T follicular helper cell (primary cell): Measurements from ENCODE around the gene LAMA5.
A peak's percentile ranks its signal among the peaks of the same experiment; 100 is the strongest.

Source experiments
- DNase-seq: peaks from one replicate; pipeline ENCODE4 v3.0.0-alpha.2; 2020; ENCODE audit warnings: low read depth
- total RNA-seq, 2 experiments: gene quantifications; one replicate each; lab custom pipeline; 2026; lab: John Stamatoyannopoulos, UW

The LAMA5 gene, protein sequence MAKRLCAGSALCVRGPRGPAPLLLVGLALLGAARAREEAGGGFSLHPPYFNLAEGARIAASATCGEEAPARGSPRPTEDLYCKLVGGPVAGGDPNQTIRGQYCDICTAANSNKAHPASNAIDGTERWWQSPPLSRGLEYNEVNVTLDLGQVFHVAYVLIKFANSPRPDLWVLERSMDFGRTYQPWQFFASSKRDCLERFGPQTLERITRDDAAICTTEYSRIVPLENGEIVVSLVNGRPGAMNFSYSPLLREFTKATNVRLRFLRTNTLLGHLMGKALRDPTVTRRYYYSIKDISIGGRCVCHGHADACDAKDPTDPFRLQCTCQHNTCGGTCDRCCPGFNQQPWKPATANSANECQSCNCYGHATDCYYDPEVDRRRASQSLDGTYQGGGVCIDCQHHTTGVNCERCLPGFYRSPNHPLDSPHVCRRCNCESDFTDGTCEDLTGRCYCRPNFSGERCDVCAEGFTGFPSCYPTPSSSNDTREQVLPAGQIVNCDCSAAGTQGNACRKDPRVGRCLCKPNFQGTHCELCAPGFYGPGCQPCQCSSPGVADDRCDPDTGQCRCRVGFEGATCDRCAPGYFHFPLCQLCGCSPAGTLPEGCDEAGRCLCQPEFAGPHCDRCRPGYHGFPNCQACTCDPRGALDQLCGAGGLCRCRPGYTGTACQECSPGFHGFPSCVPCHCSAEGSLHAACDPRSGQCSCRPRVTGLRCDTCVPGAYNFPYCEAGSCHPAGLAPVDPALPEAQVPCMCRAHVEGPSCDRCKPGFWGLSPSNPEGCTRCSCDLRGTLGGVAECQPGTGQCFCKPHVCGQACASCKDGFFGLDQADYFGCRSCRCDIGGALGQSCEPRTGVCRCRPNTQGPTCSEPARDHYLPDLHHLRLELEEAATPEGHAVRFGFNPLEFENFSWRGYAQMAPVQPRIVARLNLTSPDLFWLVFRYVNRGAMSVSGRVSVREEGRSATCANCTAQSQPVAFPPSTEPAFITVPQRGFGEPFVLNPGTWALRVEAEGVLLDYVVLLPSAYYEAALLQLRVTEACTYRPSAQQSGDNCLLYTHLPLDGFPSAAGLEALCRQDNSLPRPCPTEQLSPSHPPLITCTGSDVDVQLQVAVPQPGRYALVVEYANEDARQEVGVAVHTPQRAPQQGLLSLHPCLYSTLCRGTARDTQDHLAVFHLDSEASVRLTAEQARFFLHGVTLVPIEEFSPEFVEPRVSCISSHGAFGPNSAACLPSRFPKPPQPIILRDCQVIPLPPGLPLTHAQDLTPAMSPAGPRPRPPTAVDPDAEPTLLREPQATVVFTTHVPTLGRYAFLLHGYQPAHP (N-terminal part only)
- 0.56 to 0.66 reads per million in 2 experiments for total RNA-seq

DNA sequence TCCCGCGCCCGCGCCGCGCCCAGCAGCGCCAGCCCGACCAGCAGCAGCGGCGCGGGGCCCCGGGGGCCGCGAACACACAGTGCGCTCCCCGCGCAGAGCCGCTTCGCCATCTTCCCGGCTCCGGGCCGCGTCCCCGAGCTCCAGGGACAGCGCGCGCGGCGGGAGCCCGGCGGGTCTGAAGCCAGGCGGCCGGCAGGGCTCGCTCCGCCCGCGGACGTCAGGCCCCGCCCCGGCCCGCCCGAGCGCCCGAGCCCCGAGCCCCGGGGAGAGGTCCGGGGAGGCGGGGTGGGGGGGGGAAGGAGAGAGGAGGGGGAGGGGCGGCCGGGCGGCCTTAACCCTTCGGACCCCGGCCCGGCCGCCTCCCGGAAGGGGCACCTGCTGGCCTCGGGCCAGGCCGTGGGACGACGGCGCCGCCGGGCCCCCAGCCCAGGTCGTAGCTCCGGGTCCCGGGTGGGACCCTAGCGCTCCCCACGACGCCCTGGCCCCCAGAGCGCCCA is at the start of gene LAMA5:
LAMA5 (minus strand) TSS at position 177 of the 497 bp plus-strand sequence; CDS start at position 110, 67 bp downstream.
- no peak for DNase-seq

DNA sequence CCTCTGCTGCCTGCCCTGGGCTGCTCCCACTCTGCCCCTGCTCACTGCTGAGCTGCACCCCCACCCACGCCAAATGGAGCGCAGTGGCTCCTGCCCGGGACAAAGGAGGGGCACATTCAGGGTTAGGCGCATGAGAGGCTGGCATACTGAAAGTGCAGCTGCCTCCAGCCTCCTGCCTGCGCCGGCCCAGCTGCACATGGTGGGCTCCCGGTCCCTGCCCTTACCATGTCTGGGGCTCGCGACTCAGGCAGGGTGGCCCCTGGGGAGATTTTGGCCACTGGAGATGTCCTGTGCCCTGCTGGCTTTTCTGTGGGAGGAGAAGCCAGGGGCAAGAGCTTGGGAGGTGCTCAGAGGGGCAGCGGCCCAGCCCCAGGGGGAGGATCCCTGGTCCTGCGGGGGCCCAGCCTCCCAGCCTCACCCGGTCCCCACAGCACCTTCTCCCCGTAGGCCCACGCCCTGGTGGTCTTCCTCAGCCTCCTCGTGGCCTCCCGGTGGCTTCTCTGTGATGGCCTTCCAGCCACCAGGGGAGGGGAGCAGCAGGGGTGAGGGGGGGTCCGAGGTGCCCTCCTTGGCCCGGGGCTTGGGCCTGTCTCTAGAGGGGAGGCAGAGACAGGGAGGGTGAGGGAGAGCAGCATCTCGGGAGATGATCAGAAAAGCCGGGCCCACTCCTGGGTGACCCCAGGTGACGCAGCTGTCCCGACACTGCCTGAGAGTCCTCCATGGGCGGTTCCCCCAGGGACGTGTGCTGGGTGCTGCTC is 48.4 kb upstream of the LAMA5 start:
- DNase-seq, result no peak

DNA sequence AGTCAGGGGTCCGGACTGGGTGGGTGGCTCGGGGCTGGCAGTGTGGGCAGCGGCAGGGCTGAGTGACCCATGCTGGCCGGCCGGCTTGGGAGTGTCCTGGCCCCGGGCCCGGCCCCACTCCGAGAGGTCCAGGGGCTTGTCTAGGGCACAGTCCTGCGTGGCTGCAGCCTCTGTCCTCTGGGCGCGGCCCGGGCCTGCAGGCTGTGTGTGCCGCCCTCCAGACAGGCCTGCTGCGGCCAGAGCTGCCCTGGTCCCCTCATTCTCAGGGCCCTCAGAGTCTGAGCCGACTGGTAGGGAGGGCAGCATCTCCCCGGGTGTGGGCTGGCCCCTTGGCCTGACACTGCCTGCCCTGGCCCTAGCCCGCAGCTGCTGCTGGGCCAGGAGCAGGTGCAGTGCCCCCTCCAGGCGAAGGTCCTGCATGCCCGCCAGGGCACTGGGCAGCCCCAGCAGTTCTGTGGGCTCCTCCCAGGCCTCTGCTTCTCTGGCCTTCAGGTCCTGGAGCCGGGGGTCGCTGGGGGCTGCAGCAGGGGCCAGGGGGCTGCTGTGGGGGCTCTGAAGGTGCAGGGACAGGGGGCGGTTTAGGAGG is 46.9 kb upstream of the LAMA5 start:
- no peak for DNase-seq

DNA sequence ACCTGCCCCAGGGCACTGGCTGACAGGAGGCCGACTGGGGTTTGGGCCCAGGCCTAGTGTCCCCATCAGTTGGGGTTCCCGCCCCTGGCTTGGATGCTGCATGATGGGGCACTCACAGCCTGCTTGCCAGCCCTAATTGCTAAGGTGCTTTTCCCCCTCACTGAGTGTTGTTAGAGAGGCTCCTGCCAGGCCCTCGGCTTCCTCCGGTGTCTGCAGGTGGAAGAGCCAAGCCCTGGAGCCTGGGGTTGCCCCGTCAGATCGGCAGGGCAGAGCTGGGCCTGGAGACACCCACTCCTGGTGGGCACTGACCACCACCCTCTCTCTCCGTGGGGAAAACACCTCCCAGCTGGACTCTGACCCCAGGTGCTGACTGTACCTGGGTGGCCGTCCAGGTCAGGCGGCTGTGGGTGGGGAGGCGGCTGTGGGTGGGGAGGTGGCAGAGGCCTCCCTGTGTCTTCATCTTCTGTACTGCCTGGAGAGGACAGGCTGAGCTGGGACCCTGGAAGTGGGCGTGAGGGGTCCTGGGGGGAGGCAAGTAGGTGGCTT is 46.0 kb upstream of the LAMA5 start:
- DNase-seq, result no peak

DNA sequence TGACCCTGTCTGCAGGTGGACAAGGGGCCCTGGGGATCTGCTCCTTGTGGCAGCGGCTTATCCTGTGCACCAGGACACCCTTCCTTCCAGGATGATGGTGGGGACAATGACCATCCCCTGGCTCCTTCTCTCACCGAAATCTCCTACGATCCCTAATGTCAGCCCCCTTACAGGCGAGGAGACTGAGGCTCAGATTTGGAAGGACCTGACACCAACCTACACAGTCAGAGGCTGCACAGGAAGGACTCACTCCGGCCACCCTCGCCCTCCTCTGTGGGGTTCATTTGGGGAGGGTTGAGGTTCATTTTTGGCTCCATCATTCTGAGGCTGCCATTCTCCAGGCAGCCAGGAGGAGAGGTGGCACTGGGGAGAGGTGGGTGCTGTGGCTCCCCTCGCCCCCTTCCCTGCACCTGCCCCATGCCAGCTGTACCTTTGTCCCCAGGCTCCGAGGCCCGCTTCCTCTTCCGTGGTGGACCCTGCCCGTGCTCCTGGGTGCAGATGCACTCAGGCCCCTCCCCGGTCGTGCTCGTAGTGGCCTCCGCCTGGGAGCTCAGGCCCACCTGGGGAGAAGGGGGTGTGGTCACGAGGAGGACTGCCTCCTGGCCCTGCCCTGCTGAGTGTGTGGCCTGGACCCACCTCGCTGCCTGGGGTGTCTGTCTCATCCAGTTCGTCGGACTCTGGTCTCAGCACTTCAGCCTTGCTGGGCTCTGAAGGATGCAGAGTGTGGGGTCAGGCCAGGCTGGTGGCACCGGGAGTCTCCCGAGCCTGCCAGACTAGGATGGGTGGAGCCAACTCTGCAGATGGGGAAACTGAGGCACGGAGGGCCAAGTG is 45.3 kb upstream of the LAMA5 start:
- no peak for DNase-seq

DNA sequence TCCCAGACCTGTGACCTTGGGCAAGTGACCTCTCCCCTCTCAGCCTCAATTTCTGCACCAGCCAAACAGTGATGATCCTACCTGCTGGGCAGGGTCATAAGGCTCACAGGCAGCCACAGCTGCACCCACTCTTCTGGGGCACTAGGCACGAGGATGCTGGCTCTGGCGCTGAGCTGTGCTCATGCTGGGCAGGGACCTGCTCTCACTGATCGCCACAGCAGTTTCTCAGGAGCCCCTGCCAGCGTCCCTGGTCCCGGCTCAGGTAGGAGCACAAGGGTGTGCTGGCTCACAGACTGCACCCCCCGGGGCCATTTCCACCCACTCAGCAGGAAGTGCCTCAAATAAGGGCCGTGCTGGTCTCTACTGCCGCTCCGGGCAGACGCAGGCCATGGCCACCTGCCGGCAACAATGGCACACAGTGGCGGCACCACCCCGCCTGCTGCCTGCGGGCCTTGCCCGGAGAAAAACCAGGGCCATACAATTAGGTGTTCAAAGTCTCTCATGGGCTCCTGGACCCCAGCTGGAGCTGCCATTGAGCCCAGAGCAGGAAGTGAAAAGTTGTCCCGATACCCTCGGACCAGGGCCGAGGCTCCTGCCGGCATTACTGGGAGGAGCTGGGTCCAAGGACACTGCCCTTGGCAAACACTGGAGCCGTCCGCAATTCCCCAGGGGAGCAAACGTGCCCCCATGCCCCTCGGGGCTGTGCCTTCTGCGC is 44.5 kb upstream of the LAMA5 start:
- DNase-seq, result no peak

DNA sequence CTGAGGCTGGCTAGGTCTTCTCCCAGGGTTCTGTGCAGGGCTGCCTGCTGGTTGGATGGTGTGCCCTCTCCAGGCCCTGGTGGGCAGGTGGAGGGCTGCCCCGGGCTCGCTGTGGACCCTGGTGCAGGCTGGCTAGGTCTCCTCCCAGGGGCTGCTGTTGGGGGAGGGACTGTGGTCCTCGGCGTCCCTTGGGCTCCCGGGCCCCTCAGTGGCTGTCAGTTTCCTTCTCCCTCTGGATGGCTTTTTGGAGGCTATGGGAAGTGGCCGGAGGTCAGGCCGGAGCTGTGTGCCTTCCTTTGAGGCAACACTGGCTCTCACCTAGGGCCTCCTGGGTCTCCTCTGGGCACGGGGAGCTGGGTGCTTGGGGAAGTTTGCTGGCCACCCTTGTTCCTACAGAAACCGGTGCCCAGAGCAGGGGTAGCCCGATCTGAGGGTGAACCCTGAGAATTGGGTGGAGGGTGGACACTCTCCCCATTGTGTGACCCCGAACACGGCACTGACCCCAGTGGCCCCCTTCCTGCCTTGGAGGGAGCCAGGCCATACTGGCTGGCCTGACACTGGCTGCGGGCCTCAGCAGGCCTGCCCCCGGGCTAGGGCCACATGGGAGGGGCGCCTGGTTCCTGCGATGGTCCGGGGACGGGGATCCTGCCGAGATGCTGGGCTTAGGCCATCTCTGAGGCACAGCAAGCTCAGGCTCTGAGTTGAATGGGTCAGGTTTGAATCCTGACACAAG is 43.8 kb upstream of the LAMA5 start:
- no peak for DNase-seq

DNA sequence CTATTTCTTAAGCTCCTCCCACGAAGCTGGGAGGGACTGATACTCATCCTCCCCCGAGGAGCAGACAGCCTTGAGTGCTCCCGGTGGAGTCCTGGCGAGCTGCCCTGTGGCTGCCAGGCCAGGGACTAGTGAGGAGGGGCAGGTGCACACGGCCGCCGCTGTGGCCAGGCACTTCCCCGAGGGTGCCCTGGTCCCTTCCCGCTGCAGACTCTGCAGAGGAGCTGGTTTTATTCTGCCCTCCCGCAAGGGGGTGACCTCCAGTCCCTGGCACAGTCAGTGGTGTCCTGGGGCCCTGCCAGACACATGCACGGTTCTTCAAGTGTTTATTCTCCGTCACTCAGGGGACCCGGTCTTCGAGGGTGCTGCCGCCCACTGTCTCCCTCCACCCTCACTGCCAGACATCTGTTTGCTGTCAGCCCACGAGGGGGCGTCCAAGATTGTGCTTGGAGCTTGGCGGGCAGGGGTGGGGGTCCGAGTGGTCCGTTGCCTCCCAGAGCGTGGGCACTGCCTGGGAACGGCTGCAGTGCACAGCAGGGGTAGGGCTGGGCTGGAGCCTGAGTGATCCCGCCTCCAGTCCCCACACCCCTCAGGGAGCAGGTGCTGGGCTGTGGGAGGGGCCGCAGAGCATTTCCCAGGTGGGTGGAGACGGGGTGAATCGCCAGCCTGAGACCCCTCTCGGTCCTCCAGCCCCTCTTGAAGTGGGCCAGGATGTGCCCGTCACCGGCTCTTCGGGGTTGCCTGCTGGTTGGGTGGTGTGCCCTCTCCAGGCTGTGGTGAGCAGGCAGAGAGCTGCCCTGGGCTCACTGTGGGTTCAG is 43.0 kb upstream of the LAMA5 start:
- DNase-seq, result no peak

DNA sequence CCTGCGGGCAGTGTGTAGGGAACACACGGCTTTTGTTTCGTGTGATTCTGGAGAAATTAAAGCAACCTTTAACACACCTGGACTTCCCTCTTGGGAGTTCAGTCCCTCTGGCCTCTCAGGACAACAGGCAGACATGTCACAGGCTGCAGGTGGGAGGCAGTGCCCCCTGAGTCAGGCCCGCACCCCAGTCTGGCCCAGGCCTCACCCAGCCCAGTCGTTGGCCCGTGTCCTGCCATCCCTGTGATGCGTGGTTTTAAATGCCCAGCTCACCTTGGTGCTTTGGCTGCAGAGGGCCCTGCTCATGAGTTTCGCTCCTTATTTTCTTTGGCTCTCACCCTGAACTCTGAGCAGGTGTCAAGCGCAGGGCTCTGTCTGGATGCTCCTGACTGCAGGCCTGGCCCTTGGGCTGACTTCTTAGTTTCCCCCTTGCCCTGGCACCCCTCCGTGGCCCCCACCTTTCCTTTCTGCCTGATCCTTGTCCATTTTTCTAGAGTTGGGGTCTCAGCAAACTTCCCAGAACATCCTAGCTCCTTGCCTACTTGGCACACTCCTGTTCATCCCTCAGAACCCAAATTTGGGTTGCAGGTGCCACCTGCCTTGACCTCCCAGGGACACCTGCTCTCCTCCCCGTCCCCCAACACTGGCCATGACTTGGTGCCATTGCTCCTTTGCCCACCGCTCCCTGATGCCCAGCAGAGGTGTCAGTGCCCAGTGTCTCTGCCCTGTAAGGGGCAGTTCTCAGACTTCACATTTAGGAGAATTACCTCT is 42.2 kb upstream of the LAMA5 start:
- DNase-seq, result no peak

DNA sequence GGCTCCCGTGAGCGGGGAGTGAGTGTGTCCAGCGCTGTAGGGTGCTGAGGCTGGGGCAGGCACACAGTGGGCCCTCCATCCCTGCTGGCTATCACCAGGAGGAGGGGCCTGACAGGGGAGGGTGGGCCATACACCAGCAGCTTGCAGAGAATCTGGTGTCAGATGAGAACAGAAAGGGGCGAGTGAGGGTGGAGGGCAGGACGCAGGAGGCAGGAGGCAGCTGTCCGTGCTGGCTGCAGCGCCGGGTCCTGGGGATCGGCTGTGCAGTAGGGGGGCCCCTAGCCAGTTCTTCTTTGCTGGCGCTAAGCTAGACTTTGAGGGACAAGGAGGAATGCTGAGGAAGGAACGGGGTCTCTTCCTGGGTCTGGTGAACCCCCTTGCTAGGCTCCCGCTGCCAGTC is 41.5 kb upstream of the LAMA5 start:
- no peak for DNase-seq

DNA sequence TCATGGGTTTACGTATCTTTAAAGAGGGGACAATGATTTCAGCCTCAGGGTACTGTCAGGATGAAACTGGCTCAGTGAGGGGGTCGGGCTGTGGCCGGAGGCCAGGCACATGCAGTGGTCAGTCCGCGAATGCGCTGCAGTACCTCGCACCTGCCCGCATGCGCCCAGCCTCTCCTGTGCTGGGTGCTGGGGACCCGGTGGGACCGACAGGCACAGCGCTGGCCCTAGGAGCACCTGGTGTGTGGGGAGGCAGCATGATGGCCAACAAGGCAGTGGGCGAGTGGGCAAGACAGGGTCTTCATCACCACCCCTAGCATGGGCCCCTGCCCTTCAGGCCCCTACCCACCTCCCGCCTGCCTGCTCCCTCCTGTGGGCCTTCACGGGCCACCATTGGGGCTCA is 40.9 kb upstream of the LAMA5 start:
- no peak for DNase-seq

DNA sequence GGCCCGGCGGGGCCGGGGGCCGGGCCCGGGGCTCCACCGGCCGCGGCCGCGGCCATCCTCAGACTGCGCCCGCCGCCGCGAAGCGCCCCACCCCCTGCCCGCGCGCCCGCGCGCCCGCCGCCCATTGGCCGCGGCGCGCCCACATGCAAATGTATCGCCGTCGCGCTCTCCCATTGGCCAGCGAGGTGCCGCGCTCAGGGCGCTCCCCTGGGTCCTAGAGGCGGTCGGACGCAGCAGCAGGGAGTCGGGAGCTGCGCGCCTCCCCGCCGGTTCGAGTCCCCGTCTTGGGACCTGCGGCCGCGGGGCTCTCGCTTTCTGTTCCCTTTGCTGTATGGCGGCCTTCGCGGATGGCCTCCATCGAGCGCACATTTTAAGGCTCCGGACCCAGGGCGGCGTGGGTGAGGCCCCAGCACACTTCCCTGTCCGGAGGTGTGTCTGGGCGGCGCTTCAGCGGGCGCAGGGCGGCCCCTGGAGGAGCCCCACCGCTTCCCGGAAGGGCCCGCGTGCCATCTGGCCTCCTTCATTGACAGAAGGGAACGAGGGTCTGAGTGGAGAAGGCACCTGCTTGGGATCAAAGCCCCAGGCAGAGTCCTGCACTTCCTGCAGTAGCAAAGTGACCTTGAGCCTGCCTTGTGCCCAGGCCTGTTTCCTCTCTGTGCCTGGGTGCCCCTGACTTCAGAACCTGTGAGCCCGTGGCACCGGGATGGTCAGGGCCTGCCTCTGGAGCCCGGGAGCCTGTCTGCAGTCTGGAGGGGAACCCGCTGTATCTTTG is 40.3 kb upstream of the LAMA5 start, which contains the start of gene CABLES2:
CABLES2 (minus strand) TSS at position 65 of the 772 bp plus-strand sequence; CDS start at position 56, 9 bp downstream.
- DNase-seq, result peak; percentile 87

DNA sequence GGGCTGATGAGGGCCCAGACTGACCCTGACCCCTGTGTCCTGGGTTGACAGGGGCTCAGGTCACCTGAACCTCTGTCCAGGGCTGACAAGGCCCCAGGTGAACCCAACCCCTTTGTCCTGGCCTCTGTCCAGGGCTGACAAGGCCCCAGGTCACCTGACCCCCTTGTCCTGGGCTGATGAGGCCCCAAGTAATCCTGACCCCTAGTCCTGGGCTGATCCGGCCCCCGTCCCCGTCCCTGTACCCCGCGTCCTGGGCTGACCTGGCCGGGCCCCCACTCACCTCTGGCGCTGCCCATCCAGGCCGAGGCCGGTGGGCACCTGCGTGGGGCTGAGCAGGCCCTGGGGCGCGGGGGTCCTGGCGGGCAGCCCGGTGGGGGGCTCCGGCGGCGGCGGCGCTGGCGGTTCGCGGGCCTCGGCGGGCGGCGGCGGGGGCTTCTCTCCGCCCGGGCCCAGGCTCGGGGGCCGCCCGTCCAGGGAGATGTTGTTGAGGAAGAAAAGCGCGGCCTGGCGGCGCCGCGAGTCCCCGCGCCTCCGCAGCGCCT is 39.6 kb upstream of the LAMA5 start:
- no peak for DNase-seq

DNA sequence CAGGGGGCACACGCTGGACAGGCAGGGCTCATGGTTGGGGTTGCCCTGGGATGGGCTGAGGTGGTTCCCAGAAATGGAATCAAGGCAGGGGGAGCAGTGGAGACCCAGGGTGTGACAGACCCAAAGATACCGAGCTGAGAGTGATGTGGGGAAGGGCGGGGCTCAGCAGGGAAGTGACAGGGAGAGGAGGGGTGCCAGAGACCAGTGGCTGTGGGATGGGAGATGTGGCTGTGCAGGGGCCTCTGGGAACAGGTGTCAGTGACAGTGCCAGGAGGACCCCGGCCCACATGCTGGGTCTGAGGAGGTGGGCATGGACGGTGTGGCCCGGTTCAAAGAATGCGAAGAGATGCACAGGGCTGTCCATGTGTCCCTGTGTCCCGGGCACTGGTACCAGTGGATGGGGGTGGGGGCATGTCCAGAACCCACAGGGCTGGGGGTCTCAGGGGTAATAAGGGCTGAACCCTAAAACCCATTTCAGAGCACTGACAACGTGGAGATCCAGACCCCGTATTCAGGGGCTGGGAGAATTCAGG is 38.9 kb upstream of the LAMA5 start:
- no peak for DNase-seq
